Rectal smooth muscle tissue (tissue), 1 donor: ENCODE data around the gene CCDC86.

Experiments
- H3K27ac ChIP-seq: one replicate; pipeline ENCODE4 v1.7.0; 2013; ENCODE audit warnings: low read depth, low read length, inconsistent platforms
- H3K27me3 ChIP-seq: one replicate; pipeline ENCODE4 v1.7.0; 2013; ENCODE audit warnings: low read length; ENCODE audit not compliant: control insufficient read depth, insufficient read depth
- H3K36me3 ChIP-seq: one replicate; pipeline ENCODE4 v1.7.0; 2013; ENCODE audit warnings: low read length; ENCODE audit not compliant: control insufficient read depth, insufficient read depth
- H3K4me1 ChIP-seq: one replicate; pipeline ENCODE4 v1.7.0; 2013; ENCODE audit warnings: low read length; ENCODE audit not compliant: control insufficient read depth, insufficient read depth
- H3K4me3 ChIP-seq: one replicate; pipeline ENCODE4 v1.7.0; 2013; ENCODE audit warnings: low read length
- H3K9ac ChIP-seq: one replicate; pipeline ENCODE4 v1.7.0; 2013; ENCODE audit warnings: low read length

Gene CCDC86

GRCh38 chr11:60870733-60871377, 28.9 kb downstream of the CCDC86 start:
- no peaks in the 10 kb centered on the region for H3K36me3 ChIP-seq
- H3K27ac ChIP-seq = no peak overlapping the region
- H3K27me3 ChIP-seq = no peaks in the 10 kb centered on the region
- no peak overlapping the region for H3K9ac ChIP-seq
- no peaks in the 10 kb centered on the region for H3K4me1 ChIP-seq
- no peak overlapping the region for H3K4me3 ChIP-seq

- H3K36me3 ChIP-seq = no peaks in the 10 kb centered on the region
- H3K27me3 ChIP-seq = no peaks in the 10 kb centered on the region
- no peaks in the 10 kb centered on the region for H3K4me1 ChIP-seq
- H3K4me3 ChIP-seq = no peak overlapping the region
- H3K27ac ChIP-seq = no peak overlapping the region
- H3K9ac ChIP-seq = no peak overlapping the region
These were observed 29.6 kb downstream of the CCDC86 start for GRCh38 chr11:60871378-60872061.

- no peak overlapping the region for H3K4me3 ChIP-seq
- H3K4me1 ChIP-seq = no peaks in the 10 kb centered on the region
- H3K27ac ChIP-seq = no peak overlapping the region
- H3K36me3 ChIP-seq = no peaks in the 10 kb centered on the region
- no peak overlapping the region for H3K9ac ChIP-seq
- no peaks in the 10 kb centered on the region for H3K27me3 ChIP-seq
These were observed 30.4 kb downstream of the CCDC86 start for GRCh38 chr11:60872124-60872960.

GRCh38 chr11:60872961-60873524, 31.1 kb downstream of the CCDC86 start:
- no peaks in the 10 kb centered on the region for H3K36me3 ChIP-seq
- H3K27ac ChIP-seq = no peak overlapping the region
- no peaks in the 10 kb centered on the region for H3K27me3 ChIP-seq
- no peaks in the 10 kb centered on the region for H3K4me1 ChIP-seq
- no peak overlapping the region for H3K4me3 ChIP-seq
- H3K9ac ChIP-seq = no peak overlapping the region

- H3K27ac ChIP-seq = no peak overlapping the region
These were observed 31.6 kb downstream of the CCDC86 start for GRCh38 chr11:60873533-60873932.

GRCh38 chr11:60874421-60875365, 32.8 kb downstream of the CCDC86 start:
- H3K4me3 ChIP-seq = no peak overlapping the region
- no peak overlapping the region for H3K9ac ChIP-seq
- H3K27me3 ChIP-seq = no peaks in the 10 kb centered on the region
- H3K27ac ChIP-seq = no peak overlapping the region
- no peaks in the 10 kb centered on the region for H3K4me1 ChIP-seq
- no peaks in the 10 kb centered on the region for H3K36me3 ChIP-seq

More at GRCh38 chr11:60873533-60873932, 31.6 kb downstream of the CCDC86 start:
- H3K9ac ChIP-seq = no peak overlapping the region
- H3K36me3 ChIP-seq = no peaks in the 10 kb centered on the region
- H3K4me1 ChIP-seq = no peaks in the 10 kb centered on the region
- H3K4me3 ChIP-seq = no peak overlapping the region
- no peaks in the 10 kb centered on the region for H3K27me3 ChIP-seq

- no peaks in the 10 kb centered on the region for H3K4me1 ChIP-seq
- H3K36me3 ChIP-seq = peaks cover 3% of the 10 kb centered on the region
- H3K27ac ChIP-seq = no peak overlapping the region
- no peak overlapping the region for H3K9ac ChIP-seq
- H3K4me3 ChIP-seq = no peak overlapping the region
- no peaks in the 10 kb centered on the region for H3K27me3 ChIP-seq
These were observed 33.7 kb downstream of the CCDC86 start for GRCh38 chr11:60875366-60876167.

- no peak overlapping the region for H3K27ac ChIP-seq
- H3K27me3 ChIP-seq = no peaks in the 10 kb centered on the region
- no peak overlapping the region for H3K9ac ChIP-seq
- no peak overlapping the region for H3K4me3 ChIP-seq
- H3K36me3 ChIP-seq = peaks cover 6% of the 10 kb centered on the region
- no peaks in the 10 kb centered on the region for H3K4me1 ChIP-seq
These were observed 34.2 kb downstream of the CCDC86 start for GRCh38 chr11:60876168-60876485.

GRCh38 chr11:60878245-60879101, 36.6 kb downstream of the CCDC86 start:
- Histone ChIP-seq H3K27me3 (no peaks in the 10 kb centered on the region), H3K4me3 (no peak overlapping the region), H3K4me1 (no peaks in the 10 kb centered on the region), H3K36me3 (peaks cover 6% of the 10 kb centered on the region), H3K27ac (no peak overlapping the region), H3K9ac (no peak overlapping the region)

GRCh38 chr11:60879104-60879503, 37.2 kb downstream of the CCDC86 start:
- Histone ChIP-seq H3K27me3 (no peaks in the 10 kb centered on the region), H3K36me3 (peaks cover 6% of the 10 kb centered on the region), H3K4me1 (no peaks in the 10 kb centered on the region), H3K9ac (no peak overlapping the region), H3K27ac (no peak overlapping the region), H3K4me3 (no peak overlapping the region)
